Ramos (cell line): ENCODE results near the gene FAM9C.

Experiments used
- in situ Hi-C: fragments of 300-500 bp; cut with MboI; formaldehyde crosslinking; loops from one replicate; pipeline ENCODE4 v1.14.3; 2022; ENCODE audit warnings: low sequenced_read_pairs; ENCODE audit not compliant: unreplicated experiment

The FAM9C gene

GRCh38 chrX:12988797-12989196 is 55.6 kb downstream of the FAM9C start:
- in situ Hi-C loops, result no loop called here

GRCh38 chrX:12987900-12988594 is 56.4 kb downstream of the FAM9C start:
- in situ Hi-C loops, result no loop called here

- in situ Hi-C loops, result no loop called here
Observed at GRCh38 chrX:12987340-12987739, 57.1 kb downstream of the FAM9C start.

GRCh38 chrX:12986886-12987285 is 57.5 kb downstream of the FAM9C start:
- in situ Hi-C loops, result no loop called here

- in situ Hi-C loops, result no loop called here
Observed at GRCh38 chrX:12986164-12986779, 58.1 kb downstream of the FAM9C start.
